Measurements from ENCODE around the gene IFNK.

DNA sequence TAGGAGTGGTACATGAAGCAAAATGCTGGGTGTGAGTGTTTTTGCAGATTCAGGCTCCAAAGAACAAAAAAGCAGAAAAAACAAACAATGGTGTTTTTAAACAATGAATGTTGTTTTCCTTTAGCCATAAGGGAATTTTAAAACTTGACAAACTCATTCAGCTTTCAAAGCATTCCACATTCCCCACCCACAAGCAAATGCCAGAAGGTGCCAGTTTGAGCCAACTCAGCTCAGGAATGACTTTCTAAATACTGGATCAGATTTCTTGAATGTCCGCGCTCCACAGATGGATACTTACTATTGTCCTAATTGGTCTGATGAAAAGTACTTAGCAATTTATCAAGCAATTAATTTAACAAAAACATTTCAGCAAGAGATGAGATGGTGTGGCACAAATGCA lies 18.4 kb downstream of the IFNK start:
- no peak for TF ChIP-seq POLR2A (IDR thresholded peaks at IDR 0.05)
- TF ChIP-seq, protein P1, sequence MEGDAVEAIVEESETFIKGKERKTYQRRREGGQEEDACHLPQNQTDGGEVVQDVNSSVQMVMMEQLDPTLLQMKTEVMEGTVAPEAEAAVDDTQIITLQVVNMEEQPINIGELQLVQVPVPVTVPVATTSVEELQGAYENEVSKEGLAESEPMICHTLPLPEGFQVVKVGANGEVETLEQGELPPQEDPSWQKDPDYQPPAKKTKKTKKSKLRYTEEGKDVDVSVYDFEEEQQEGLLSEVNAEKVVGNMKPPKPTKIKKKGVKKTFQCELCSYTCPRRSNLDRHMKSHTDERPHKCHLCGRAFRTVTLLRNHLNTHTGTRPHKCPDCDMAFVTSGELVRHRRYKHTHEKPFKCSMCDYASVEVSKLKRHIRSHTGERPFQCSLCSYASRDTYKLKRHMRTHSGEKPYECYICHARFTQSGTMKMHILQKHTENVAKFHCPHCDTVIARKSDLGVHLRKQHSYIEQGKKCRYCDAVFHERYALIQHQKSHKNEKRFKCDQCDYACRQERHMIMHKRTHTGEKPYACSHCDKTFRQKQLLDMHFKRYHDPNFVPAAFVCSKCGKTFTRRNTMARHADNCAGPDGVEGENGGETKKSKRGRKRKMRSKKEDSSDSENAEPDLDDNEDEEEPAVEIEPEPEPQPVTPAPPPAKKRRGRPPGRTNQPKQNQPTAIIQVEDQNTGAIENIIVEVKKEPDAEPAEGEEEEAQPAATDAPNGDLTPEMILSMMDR (IDR thresholded peaks at IDR 0.05): no peak

Data from prostate gland (tissue), 2 donors.